Measurements from ENCODE around the gene ASPSCR1.

GRCh38 chr17:81993729-81994592 lies 16.5 kb downstream of the ASPSCR1 start:
- no peak for TF ChIP-seq ZNF565 (CRISPR knock-in tag; conservative IDR thresholded peaks at IDR 0.05; ENCODE audit: low read depth)
- TF ChIP-seq CSDC2 (CRISPR knock-in tag; IDR thresholded peaks at IDR 0.05): no peak
- TF ChIP-seq ZNF8 (CRISPR knock-in tag; IDR thresholded peaks at IDR 0.05): no peak
- no peak for TF ChIP-seq PATZ1 (CRISPR knock-in tag; IDR thresholded peaks at IDR 0.05; ENCODE audit: borderline replicate concordance)
- TF ChIP-seq RARB (CRISPR knock-in tag; IDR thresholded peaks at IDR 0.05): no peak
